Urinary bladder (tissue), 4 donors: ENCODE data around the gene OSGIN1. TPM values are rescaled to one million over a fixed set of nuclear protein-coding genes. Genes with fewer than 3 reads are reported as not detected.

Experiments used
- DNase-seq: peaks from one replicate; pipeline ENCODE4 v3.0.0-alpha.2; 2015; ENCODE audit errors: extremely low spot score
- H3K27ac ChIP-seq: one replicate; pipeline ENCODE4 v1.5.1; 2013; ENCODE audit warnings: low read depth, mild to moderate bottlenecking, moderate library complexity
- H3K36me3 ChIP-seq: one replicate; pipeline ENCODE4 v1.6.1; 2013; ENCODE audit warnings: mild to moderate bottlenecking, moderate library complexity; ENCODE audit not compliant: insufficient read depth
- H3K4me1 ChIP-seq: one replicate; pipeline ENCODE4 v1.6.1; 2013; ENCODE audit warnings: mild to moderate bottlenecking, moderate library complexity; ENCODE audit not compliant: insufficient read depth
- H3K4me3 ChIP-seq: one replicate; pipeline ENCODE4 v1.5.1; 2013; ENCODE audit warnings: low read depth, low read length
- WGBS: extraction: QIAGEN DNeasy Blood & Tissue Kit; methylation state at CpG from one replicate; pipeline ENCODE4 v1.1.7; 2013; 5-methylcytosine and 5-hydroxymethylcytosine counted together
- polyA plus RNA-seq: library from polyadenylated mRNA; stranded (reverse); fragments of 200-250 nt; gene quantifications from one replicate; pipeline ENCODE4 v1.2.3, GENCODE V29; 2013
- total RNA-seq: library from RNA; depleted of rRNA; stranded (reverse); fragments of >200 nt; gene quantifications from one replicate; pipeline ENCODE4 v1.2.3, GENCODE V29; 2014
- donor health status: healthy with polysubstance abuse.
- donor health status: healthy.

The OSGIN1 gene
- total and polyA plus RNA-seq, 2 donors, result 0.21 to 11.9 TPM

DNA sequence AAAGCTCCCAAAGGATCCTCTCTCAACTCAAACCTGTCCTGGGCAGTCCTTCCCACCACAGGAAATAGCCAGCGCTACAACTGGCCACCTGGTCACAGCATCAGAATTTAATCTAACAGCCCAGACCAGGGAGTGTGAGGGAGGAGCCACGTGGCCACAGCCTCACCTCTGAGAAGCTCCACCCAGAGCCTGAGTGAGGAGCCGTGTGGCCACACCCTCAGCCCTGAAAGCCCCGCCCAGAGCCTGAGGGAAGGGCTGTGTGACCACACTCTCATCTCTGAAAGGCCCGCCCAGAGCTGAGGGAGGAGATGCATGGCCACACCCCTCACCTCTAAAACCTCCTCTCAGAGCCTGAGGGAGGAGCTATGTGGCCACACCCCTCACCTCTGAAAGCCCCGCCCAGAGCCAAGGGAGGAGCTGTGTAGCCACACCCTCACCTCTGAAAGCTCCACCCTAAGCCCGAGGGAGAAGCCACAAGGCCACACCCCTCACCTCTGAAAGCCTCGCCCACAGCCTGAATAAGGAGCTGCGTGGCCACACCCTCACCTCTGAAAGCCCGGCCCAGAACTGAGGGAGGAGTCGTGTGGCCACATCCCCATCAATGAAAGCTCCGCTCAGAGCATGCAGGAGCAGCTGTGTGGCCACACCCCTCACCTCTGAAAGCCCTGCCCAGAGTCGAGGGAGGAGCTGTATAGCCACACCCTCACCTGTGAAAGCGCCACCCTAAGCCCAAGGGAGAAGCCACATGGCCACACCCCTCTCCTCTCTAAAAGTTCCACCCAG, 60.9 kb downstream of the OSGIN1 start:
- Histone ChIP-seq H3K4me1 (no peaks in the 10 kb centered on the region), H3K36me3 (no peaks in the 10 kb centered on the region), H3K4me3 (no peak overlapping the region), H3K27ac (no peak overlapping the region)
- DNase-seq, result no peak
- 13% methylated on average over 14 of the region's 14 CpGs for whole genome bisulfite sequencing

- no peaks in the 10 kb centered on the region for H3K36me3 ChIP-seq
- no peak overlapping the region for H3K4me3 ChIP-seq
- WGBS, result 71% methylated on average over 14 of the region's 14 CpGs
- H3K27ac ChIP-seq, result no peak overlapping the region
- DNase-seq, result no peak
- no peaks in the 10 kb centered on the region for H3K4me1 ChIP-seq
These were observed 61.7 kb downstream of the OSGIN1 start for GRCh38 chr16:84014570-84015327.

GRCh38 chr16:84015399-84015798, 62.4 kb downstream of the OSGIN1 start:
- no peaks in the 10 kb centered on the region for H3K4me1 ChIP-seq
- H3K27ac ChIP-seq, result no peak overlapping the region
- no peak for DNase-seq
- 83% methylated on average over 12 of the region's 12 CpGs for WGBS
- H3K36me3 ChIP-seq, result no peaks in the 10 kb centered on the region
- no peak overlapping the region for H3K4me3 ChIP-seq

Other genes with a start within 250 kb of the OSGIN1 start
- gene HSBP1, start 145.3 kb upstream of the OSGIN1 start, total RNA-seq, result 122 TPM
- gene HSBP1, start 145.3 kb upstream of the OSGIN1 start, polyA plus RNA-seq, result 45.2 TPM
- 4.6 TPM for gene MLYCD, start 54.1 kb upstream of the OSGIN1 start, total RNA-seq
- 3.8 TPM for gene MLYCD, start 54.1 kb upstream of the OSGIN1 start, polyA plus RNA-seq
- gene NECAB2, start 15.0 kb downstream of the OSGIN1 start, total RNA-seq, result 1.0 TPM
- 0.20 TPM for gene NECAB2, start 15.0 kb downstream of the OSGIN1 start, polyA plus RNA-seq
- gene SLC38A8, start 89.6 kb downstream of the OSGIN1 start, total RNA-seq, result not detected
- not detected for gene SLC38A8, start 89.6 kb downstream of the OSGIN1 start, polyA plus RNA-seq
- gene MBTPS1, start 163.7 kb downstream of the OSGIN1 start, total RNA-seq, result 81.3 TPM
- gene MBTPS1, start 163.7 kb downstream of the OSGIN1 start, polyA plus RNA-seq, result 67.8 TPM
- gene HSDL1, start 191.9 kb downstream of the OSGIN1 start, total RNA-seq, result 32.7 TPM
- gene HSDL1, start 191.9 kb downstream of the OSGIN1 start, polyA plus RNA-seq, result 12.9 TPM
- not detected for gene DNAAF1, start 192.1 kb downstream of the OSGIN1 start, total RNA-seq
- 0.85 TPM for gene DNAAF1, start 192.1 kb downstream of the OSGIN1 start, polyA plus RNA-seq
- 24.4 TPM for gene TAF1C, start 233.8 kb downstream of the OSGIN1 start, total RNA-seq
- 39.3 TPM for gene TAF1C, start 233.8 kb downstream of the OSGIN1 start, polyA plus RNA-seq
- 0.21 TPM for gene ADAD2, start 237.9 kb downstream of the OSGIN1 start, total RNA-seq
- gene ADAD2, start 237.9 kb downstream of the OSGIN1 start, polyA plus RNA-seq, result 0.47 TPM